Esophagus muscularis mucosa (tissue), 4 donors: Measurements from ENCODE around the gene ATXN2.

Experiments used
- EP300 ChIP-seq: sonication (generic); formaldehyde crosslinking; IDR thresholded peaks from one replicate; pipeline ENCODE4 v1.6.1; 2017; ENCODE audit warnings: antibody characterized with exemption
- POLR2A ChIP-seq: fragments of 450-650 bp; IDR thresholded peaks from one replicate; pipeline ENCODE4 v1.6.1; 2017; ENCODE audit warnings: antibody characterized with exemption, moderate library complexity, mild to moderate bottlenecking, low read depth
- POLR2AphosphoS5 ChIP-seq, 2 donors: sonication (generic); formaldehyde crosslinking; IDR thresholded peaks; one replicate each; pipeline ENCODE4 v1.6.1; 2017; ENCODE audit warnings: antibody characterized with exemption in 2 of 2
- TF ChIP-seq, protein P1 (sequence below), 3 experiments: fragments of 200-600 bp in 2 of 3; fragments of 450-650 bp in 1 of 3; sonication (generic) in 2 of 3; IDR thresholded peaks; one replicate each; pipeline ENCODE4 v1.5.1; 2017 to 2019; ENCODE audit warnings: antibody characterized with exemption in 3 of 3, mild to moderate bottlenecking in 2 of 3, moderate library complexity in 1 of 3

GRCh38 chr12:111521801-111522200 lies 77.3 kb downstream of the ATXN2 start:
- TF ChIP-seq, protein P1, sequence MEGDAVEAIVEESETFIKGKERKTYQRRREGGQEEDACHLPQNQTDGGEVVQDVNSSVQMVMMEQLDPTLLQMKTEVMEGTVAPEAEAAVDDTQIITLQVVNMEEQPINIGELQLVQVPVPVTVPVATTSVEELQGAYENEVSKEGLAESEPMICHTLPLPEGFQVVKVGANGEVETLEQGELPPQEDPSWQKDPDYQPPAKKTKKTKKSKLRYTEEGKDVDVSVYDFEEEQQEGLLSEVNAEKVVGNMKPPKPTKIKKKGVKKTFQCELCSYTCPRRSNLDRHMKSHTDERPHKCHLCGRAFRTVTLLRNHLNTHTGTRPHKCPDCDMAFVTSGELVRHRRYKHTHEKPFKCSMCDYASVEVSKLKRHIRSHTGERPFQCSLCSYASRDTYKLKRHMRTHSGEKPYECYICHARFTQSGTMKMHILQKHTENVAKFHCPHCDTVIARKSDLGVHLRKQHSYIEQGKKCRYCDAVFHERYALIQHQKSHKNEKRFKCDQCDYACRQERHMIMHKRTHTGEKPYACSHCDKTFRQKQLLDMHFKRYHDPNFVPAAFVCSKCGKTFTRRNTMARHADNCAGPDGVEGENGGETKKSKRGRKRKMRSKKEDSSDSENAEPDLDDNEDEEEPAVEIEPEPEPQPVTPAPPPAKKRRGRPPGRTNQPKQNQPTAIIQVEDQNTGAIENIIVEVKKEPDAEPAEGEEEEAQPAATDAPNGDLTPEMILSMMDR (IDR thresholded peaks at IDR 0.05) = no peak
- TF ChIP-seq POLR2A = no peak
- no peak for TF ChIP-seq POLR2AphosphoS5 (IDR thresholded peaks at IDR 0.05)
- TF ChIP-seq EP300 = no peak
